Neural cell (in vitro differentiated cells): Measurements from ENCODE around the gene SLIT3. TPM values are rescaled to one million over a fixed set of nuclear protein-coding genes. Genes with fewer than 3 reads are reported as not detected.
A peak's percentile ranks its signal among the peaks of the same experiment; 100 is the strongest.

ENCODE experiments used
- H2AFZ ChIP-seq: fragments of 200-600, 300-800 bp; sonication (generic), shearing (Covaris generic); 2 replicates; pipeline ENCODE4 v1.6.0; 2014; ENCODE audit warnings: low read depth, mild to moderate bottlenecking, antibody characterized with exemption, low read length, moderate library complexity
- H3F3A ChIP-seq: fragments of 200-600 bp; shearing (Covaris generic); 2 replicates; pipeline ENCODE4 v1.6.1; 2016; ENCODE audit warnings: mild to moderate bottlenecking, moderate library complexity, mixed read lengths, antibody characterized with exemption, low read length; ENCODE audit not compliant: insufficient read depth, poor library complexity, severe bottlenecking
- H3K27ac ChIP-seq: fragments of 200-600, 300-800 bp; sonication (generic), shearing (Covaris generic); 2 replicates; pipeline ENCODE4 v1.5.1; 2014; ENCODE audit warnings: mild to moderate bottlenecking, low read length, moderate library complexity
- H3K27me3 ChIP-seq: fragments of 300-800, 200-600 bp; sonication (generic), shearing (Covaris generic); 2 replicates; pipeline ENCODE4 v1.6.0; 2014; ENCODE audit warnings: mild to moderate bottlenecking, low read depth, low read length, moderate library complexity; ENCODE audit not compliant: insufficient read depth
- H3K36me3 ChIP-seq: fragments of 300-800, 200-600 bp; sonication (generic), shearing (Covaris generic); 2 replicates; pipeline ENCODE4 v1.5.1; 2014; ENCODE audit warnings: mild to moderate bottlenecking, antibody characterized with exemption, low read length, moderate library complexity; ENCODE audit not compliant: insufficient read depth
- H3K4me2 ChIP-seq: fragments of 300-800, 200-600 bp; sonication (generic), shearing (Covaris generic); 2 replicates; pipeline ENCODE4 v1.6.0; 2014; ENCODE audit warnings: mild to moderate bottlenecking, low read length
- H3K4me3 ChIP-seq: fragments of 300-800, 200-600 bp; sonication (generic), shearing (Covaris generic); 2 replicates; pipeline ENCODE4 v1.5.1; 2014; ENCODE audit warnings: mild to moderate bottlenecking, low read length, moderate library complexity
- H3K79me2 ChIP-seq: fragments of 200-600 bp; shearing (Covaris generic); replicated peaks from 2 replicates; pipeline ENCODE4 v1.6.0; 2014; ENCODE audit warnings: mild to moderate bottlenecking, low read length, moderate library complexity; ENCODE audit not compliant: insufficient read depth
- H3K9ac ChIP-seq: fragments of 300-800, 200-600 bp; sonication (generic), shearing (Covaris generic); 2 replicates; pipeline ENCODE4 v1.6.1; 2016; ENCODE audit warnings: mild to moderate bottlenecking, low read length, mixed read lengths
- H3K9me2 ChIP-seq: fragments of 200-600 bp; shearing (Covaris generic); 2 replicates; pipeline ENCODE4 v1.6.1; 2016; ENCODE audit warnings: mild to moderate bottlenecking, low read length, mixed read lengths; ENCODE audit not compliant: insufficient read depth
- H3K9me3 ChIP-seq: fragments of 200-600, 300-800 bp; sonication (generic), shearing (Covaris generic); 2 replicates; pipeline ENCODE4 v1.6.1; 2016; ENCODE audit warnings: mild to moderate bottlenecking, mixed run types, low read length, moderate library complexity, mixed read lengths
- H4K20me1 ChIP-seq: fragments of 200-600 bp; shearing (Covaris generic); 2 replicates; pipeline ENCODE4 v1.6.1; 2016; ENCODE audit warnings: mild to moderate bottlenecking, mixed run types; ENCODE audit not compliant: insufficient read depth
- EP300 ChIP-seq: fragments of 450-650 bp; conservative IDR thresholded peaks from 2 replicates; pipeline ENCODE4 v1.6.1; 2014; ENCODE audit warnings: antibody characterized with exemption, mild to moderate bottlenecking, moderate library complexity; ENCODE audit not compliant: poor library complexity, severe bottlenecking
- EZH2 ChIP-seq: fragments of 200-600, 300-800 bp; shearing (Covaris generic), sonication (generic); IDR thresholded peaks from 2 replicates; pipeline ENCODE4 v1.6.1; 2014; ENCODE audit warnings: antibody characterized with exemption, low read length, borderline replicate concordance, mild to moderate bottlenecking; ENCODE audit not compliant: insufficient read depth, poor library complexity, severe bottlenecking
- MXI1 ChIP-seq: fragments of 450-650 bp; conservative IDR thresholded peaks from 2 replicates; pipeline ENCODE4 v1.6.1; 2014; ENCODE audit warnings: antibody characterized with exemption, mild to moderate bottlenecking; ENCODE audit not compliant: poor library complexity, severe bottlenecking
- POLR2AphosphoS5 ChIP-seq: IDR thresholded peaks from 2 replicates; pipeline ENCODE4 v1.6.1; 2012
- RAD21 ChIP-seq: fragments of 450-650 bp; conservative IDR thresholded peaks from 2 replicates; pipeline ENCODE4 v1.6.1; 2014; ENCODE audit warnings: antibody characterized with exemption, mild to moderate bottlenecking, moderate library complexity
- REST ChIP-seq: IDR thresholded peaks from 2 replicates; pipeline ENCODE4 v1.6.1; 2012; ENCODE audit warnings: borderline replicate concordance
- SMC3 ChIP-seq: fragments of 450-650 bp; conservative IDR thresholded peaks from 2 replicates; pipeline ENCODE4 v1.6.1; 2014; ENCODE audit warnings: antibody characterized with exemption, mild to moderate bottlenecking, moderate library complexity; ENCODE audit not compliant: poor library complexity
- TAF1 ChIP-seq: IDR thresholded peaks from 2 replicates; pipeline ENCODE4 v1.6.1; 2012; ENCODE audit warnings: low read depth
- polyA plus RNA-seq: library from polyadenylated mRNA; depleted of rRNA; stranded (reverse); fragments of >200 nt; gene quantifications from 2 replicates; pipeline ENCODE4 v1.2.3, GENCODE V29; 2014
- TF ChIP-seq, protein P1 (sequence below): fragments of 450-650 bp; IDR thresholded peaks from 2 replicates; pipeline ENCODE4 v1.5.1; 2014; ENCODE audit warnings: antibody characterized with exemption, mild to moderate bottlenecking, moderate library complexity; ENCODE audit not compliant: poor library complexity, severe bottlenecking

Gene SLIT3
- polyA plus RNA-seq, 1 donor from 2014 or later: 1.2 TPM

- Histone ChIP-seq H3K27ac (no peak overlapping the region), H3K79me2 (no peaks in the 10 kb centered on the region), H3K4me2 (no peak overlapping the region), H3K36me3 (no peaks in the 10 kb centered on the region), H3K9ac (no peak overlapping the region), H3K27me3 (no peaks in the 10 kb centered on the region), H2AFZ (no peak overlapping the region), H3K9me2 (no peaks in the 10 kb centered on the region), H3F3A (no peaks in the 10 kb centered on the region), H3K9me3 (no peaks in the 10 kb centered on the region), H3K4me3 (no peak overlapping the region), H4K20me1 (no peaks in the 10 kb centered on the region)
- TF ChIP-seq EZH2: no peak
- TF ChIP-seq, protein P1, sequence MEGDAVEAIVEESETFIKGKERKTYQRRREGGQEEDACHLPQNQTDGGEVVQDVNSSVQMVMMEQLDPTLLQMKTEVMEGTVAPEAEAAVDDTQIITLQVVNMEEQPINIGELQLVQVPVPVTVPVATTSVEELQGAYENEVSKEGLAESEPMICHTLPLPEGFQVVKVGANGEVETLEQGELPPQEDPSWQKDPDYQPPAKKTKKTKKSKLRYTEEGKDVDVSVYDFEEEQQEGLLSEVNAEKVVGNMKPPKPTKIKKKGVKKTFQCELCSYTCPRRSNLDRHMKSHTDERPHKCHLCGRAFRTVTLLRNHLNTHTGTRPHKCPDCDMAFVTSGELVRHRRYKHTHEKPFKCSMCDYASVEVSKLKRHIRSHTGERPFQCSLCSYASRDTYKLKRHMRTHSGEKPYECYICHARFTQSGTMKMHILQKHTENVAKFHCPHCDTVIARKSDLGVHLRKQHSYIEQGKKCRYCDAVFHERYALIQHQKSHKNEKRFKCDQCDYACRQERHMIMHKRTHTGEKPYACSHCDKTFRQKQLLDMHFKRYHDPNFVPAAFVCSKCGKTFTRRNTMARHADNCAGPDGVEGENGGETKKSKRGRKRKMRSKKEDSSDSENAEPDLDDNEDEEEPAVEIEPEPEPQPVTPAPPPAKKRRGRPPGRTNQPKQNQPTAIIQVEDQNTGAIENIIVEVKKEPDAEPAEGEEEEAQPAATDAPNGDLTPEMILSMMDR: no peak
- TF ChIP-seq RAD21: no peak
Observed at GRCh38 chr5:168721002-168721753, 579.8 kb downstream of the SLIT3 start.

- H3K9me3 ChIP-seq: no peaks in the 10 kb centered on the region
- no peaks in the 10 kb centered on the region for H3K79me2 ChIP-seq
- H3F3A ChIP-seq: no peaks in the 10 kb centered on the region
- no peaks in the 10 kb centered on the region for H3K9me2 ChIP-seq
- H3K27me3 ChIP-seq: no peaks in the 10 kb centered on the region
- no peak overlapping the region for H3K9ac ChIP-seq
- no peak overlapping the region for H3K27ac ChIP-seq
- H4K20me1 ChIP-seq: no peaks in the 10 kb centered on the region
- TF ChIP-seq RAD21: no peak
- peak; percentile 25 for TF ChIP-seq POLR2AphosphoS5
- TF ChIP-seq REST: no peak
- TF ChIP-seq SMC3: no peak
- TF ChIP-seq MXI1: no peak
- H3K36me3 ChIP-seq: no peaks in the 10 kb centered on the region
- no peak overlapping the region for H2AFZ ChIP-seq
- no peak overlapping the region for H3K4me3 ChIP-seq
- H3K4me2 ChIP-seq: no peak overlapping the region
Observed at GRCh38 chr5:168720575-168720974, 580.4 kb downstream of the SLIT3 start.

GRCh38 chr5:168714046-168714445 is 586.9 kb downstream of the SLIT3 start:
- Histone ChIP-seq H2AFZ (no peak overlapping the region), H4K20me1 (no peaks in the 10 kb centered on the region), H3K4me2 (no peak overlapping the region), H3K27ac (no peak overlapping the region), H3K4me3 (no peak overlapping the region), H3K79me2 (no peaks in the 10 kb centered on the region), H3K9ac (no peak overlapping the region), H3K9me3 (no peaks in the 10 kb centered on the region), H3K36me3 (no peaks in the 10 kb centered on the region), H3K9me2 (no peaks in the 10 kb centered on the region), H3F3A (no peaks in the 10 kb centered on the region), H3K27me3 (no peaks in the 10 kb centered on the region)
- TF ChIP-seq POLR2AphosphoS5 (no peak), TAF1 (no peak), EZH2 (no peak), RAD21 (no peak), REST (no peak), EP300 (no peak), MXI1 (no peak), SMC3 (no peak)
- TF ChIP-seq, protein P1: no peak
